Esophagus muscularis mucosa (tissue), 4 donors: ENCODE measurements around the gene MEGF6. TPM values are rescaled to one million over a fixed set of nuclear protein-coding genes. Genes with fewer than 3 reads are reported as not detected.

Experiments
- DNase-seq: peaks from one replicate; pipeline ENCODE4 v3.0.0-alpha.2; 2017; ENCODE audit errors: extremely low spot score
- H3K27ac ChIP-seq, 4 donors: fragments of 200-600 bp; sonication (generic); replicated peaks in 1 of 4; 1 replicate in 3 of 4; 2 replicates in 1 of 4; pipeline ENCODE4 v1.5.1; 2016 to 2019; ENCODE audit warnings: mild to moderate bottlenecking in 1 of 4
- H3K27me3 ChIP-seq, 4 donors: fragments of 200-600 bp; sonication (generic); one replicate each; pipeline versions ENCODE4 v1.5.1 to v1.6.0; 2016 to 2019
- H3K36me3 ChIP-seq, 4 donors: fragments of 200-600 bp; sonication (generic); one replicate each; pipeline ENCODE4 v1.5.1; 2016 to 2019
- H3K4me1 ChIP-seq, 4 donors: fragments of 200-600 bp; sonication (generic); one replicate each; pipeline ENCODE4 v1.5.1; 2016 to 2019
- H3K4me3 ChIP-seq, 4 donors: fragments of 200-600 bp; sonication (generic); 1 replicate in 2 of 4; 2 replicates in 2 of 4; pipeline ENCODE4 v1.5.1; 2016 to 2019; ENCODE audit warnings: mild to moderate bottlenecking in 4 of 4, moderate library complexity in 1 of 4
- H3K9me3 ChIP-seq, 4 donors: fragments of 200-600 bp; sonication (generic); 1 replicate in 3 of 4; 2 replicates in 1 of 4; pipeline ENCODE4 v1.5.1; 2016 to 2019
- EP300 ChIP-seq: sonication (generic); formaldehyde crosslinking; IDR thresholded peaks from one replicate; pipeline ENCODE4 v1.6.1; 2017; ENCODE audit warnings: antibody characterized with exemption
- POLR2A ChIP-seq: fragments of 450-650 bp; IDR thresholded peaks from one replicate; pipeline ENCODE4 v1.6.1; 2017; ENCODE audit warnings: antibody characterized with exemption, moderate library complexity, mild to moderate bottlenecking, low read depth
- POLR2AphosphoS5 ChIP-seq, 2 donors: sonication (generic); formaldehyde crosslinking; IDR thresholded peaks; one replicate each; pipeline ENCODE4 v1.6.1; 2017; ENCODE audit warnings: antibody characterized with exemption in 2 of 2
- WGBS: methylation state at CpG from one replicate; pipeline ENCODE4 v1.1.5; 2018; 5-methylcytosine and 5-hydroxymethylcytosine counted together
- intact Hi-C: fragments of 100-400 bp; cut with DNase I; formaldehyde crosslinking; loops from one replicate; pipeline ENCODE4 v1.15.1; 2023
- total RNA-seq, 4 donors: library from RNA; depleted of rRNA; stranded (reverse); fragments of >200 nt; gene quantifications; one replicate each; pipeline versions ENCODE4 v1.1.0 to v1.2.1, GENCODE V29; 2016
- TF ChIP-seq, protein P1 (sequence below), 3 experiments: fragments of 200-600 bp in 2 of 3; fragments of 450-650 bp in 1 of 3; sonication (generic) in 2 of 3; IDR thresholded peaks; one replicate each; pipeline ENCODE4 v1.5.1; 2017 to 2019; ENCODE audit warnings: antibody characterized with exemption in 3 of 3, mild to moderate bottlenecking in 2 of 3, moderate library complexity in 1 of 3

MEGF6 gene
- total RNA-seq, 4 donors from 2014 or later: 9.3 to 18.1 (median 12.7) TPM

DNA sequence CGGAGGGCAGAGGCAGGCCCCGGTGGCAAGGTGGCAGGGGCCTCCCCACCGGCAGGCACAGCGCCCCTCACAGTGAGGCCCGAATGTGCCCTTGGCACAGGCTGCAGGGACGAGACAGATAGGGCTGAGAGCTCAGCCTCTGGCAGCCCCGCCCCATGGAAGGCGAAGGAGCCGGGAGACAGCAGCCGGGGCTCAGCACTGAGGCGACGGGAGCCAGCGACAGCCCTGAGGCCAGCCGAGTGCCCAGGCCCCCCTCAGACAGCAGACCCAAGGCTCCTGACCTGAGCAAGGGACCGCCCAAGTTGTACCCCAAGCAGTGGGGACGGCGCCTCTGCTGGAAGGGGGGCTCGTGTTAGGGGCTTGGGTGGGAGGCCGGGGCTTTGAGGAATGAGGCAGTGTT, 113.8 kb downstream of the MEGF6 start:
- no peak overlapping the region for H3K27ac ChIP-seq
- intact Hi-C loops: no loop called here
- TF ChIP-seq POLR2A (no peak), POLR2AphosphoS5 (IDR thresholded peaks at IDR 0.05) (no peak), EP300 (no peak)
- TF ChIP-seq, protein P1, sequence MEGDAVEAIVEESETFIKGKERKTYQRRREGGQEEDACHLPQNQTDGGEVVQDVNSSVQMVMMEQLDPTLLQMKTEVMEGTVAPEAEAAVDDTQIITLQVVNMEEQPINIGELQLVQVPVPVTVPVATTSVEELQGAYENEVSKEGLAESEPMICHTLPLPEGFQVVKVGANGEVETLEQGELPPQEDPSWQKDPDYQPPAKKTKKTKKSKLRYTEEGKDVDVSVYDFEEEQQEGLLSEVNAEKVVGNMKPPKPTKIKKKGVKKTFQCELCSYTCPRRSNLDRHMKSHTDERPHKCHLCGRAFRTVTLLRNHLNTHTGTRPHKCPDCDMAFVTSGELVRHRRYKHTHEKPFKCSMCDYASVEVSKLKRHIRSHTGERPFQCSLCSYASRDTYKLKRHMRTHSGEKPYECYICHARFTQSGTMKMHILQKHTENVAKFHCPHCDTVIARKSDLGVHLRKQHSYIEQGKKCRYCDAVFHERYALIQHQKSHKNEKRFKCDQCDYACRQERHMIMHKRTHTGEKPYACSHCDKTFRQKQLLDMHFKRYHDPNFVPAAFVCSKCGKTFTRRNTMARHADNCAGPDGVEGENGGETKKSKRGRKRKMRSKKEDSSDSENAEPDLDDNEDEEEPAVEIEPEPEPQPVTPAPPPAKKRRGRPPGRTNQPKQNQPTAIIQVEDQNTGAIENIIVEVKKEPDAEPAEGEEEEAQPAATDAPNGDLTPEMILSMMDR (IDR thresholded peaks at IDR 0.05): no peak
- no CpG with 5 or more reads among the region's 19 CpGs for WGBS
- no peak for DNase-seq
- H3K4me3 ChIP-seq: no peak overlapping the region
- H3K9me3 ChIP-seq: no peaks in the 10 kb centered on the region
- H3K4me1 ChIP-seq: no peaks in the 10 kb centered on the region
- H3K27me3 ChIP-seq: no peaks in the 10 kb centered on the region
- peaks cover 0 to 31% (median 0%) of the 10 kb centered on the region in 4 donors for H3K36me3 ChIP-seq

DNA sequence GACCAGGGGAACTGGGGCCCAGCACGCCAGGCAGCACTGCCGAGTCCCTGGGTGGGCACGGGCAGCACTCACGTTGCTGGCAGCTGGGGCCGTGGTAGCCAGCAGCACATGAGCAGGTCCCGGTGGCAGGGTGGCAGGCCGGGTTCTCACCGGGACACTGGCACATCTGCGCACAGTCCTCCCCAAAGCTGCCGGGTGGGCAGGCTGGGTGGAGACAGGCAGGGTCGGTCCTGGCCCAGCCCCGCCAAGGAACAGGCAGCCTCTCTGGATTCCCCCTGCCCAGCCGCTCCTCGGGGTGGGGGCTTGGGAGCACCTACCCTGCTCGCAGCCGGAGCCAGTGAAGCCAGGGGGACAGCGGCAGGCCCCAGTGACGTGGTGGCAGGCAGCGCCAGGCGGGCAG, 114.4 kb downstream of the MEGF6 start:
- intact Hi-C loops: no loop called here
- WGBS: 95% methylated on average over 9 of the region's 20 CpGs

DNA sequence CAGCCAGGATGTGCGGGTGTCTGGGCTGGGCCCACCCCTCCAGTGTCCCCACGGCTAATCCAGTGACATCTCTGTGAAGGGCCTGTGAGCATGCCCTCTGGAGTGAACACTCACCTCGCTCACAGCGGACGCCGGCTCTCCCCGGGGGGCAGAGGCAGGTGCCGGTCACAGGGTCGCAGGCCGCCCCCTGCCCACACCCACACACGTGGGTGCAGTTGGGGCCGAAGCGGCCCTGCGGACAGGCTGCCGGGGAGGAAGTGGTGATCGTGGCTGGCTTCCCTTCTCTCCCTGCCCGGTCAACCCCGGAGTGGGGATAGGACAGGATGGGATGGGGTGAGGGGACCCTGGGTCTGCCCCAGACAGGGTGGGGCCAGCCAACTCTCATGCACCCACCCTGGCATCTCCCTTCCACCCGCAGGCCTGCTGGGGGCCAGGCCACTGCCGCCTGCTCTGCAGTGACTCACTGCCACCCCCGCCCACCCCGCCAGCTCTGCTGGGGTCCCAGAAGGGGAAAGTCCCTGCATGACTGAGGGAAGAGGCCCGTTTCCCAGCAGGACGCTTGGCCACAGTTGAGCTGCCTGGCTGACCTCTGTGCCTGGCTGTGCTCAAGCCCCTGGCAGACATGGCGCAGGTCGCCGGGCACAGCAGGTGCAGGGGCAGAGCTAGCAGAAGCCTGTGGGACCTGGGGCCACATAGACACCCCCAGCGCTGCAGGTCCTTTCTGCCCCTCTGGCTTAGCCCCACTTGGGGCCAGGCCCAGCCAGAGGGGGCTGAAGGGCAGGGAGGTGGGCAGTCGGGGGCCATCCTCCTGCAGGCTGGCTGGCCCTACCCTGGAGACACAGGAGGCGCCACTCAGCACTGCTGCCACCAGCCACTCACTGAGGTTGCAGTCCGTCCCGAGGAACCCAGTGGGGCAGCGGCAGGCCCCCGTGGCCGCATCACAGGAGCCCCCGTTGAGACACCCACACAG, 115.2 kb downstream of the MEGF6 start:
- intact Hi-C loops: no loop called here
- WGBS: 88% methylated on average over 3 of the region's 36 CpGs
- peaks cover 0 to 31% (median 0%) of the 10 kb centered on the region in 4 donors for H3K36me3 ChIP-seq
- H3K9me3 ChIP-seq: no peaks in the 10 kb centered on the region
- H3K27me3 ChIP-seq: peaks cover 0 to 10% (median 0%) of the 10 kb centered on the region in 4 donors
- TF ChIP-seq POLR2A: no peak
- no peak for TF ChIP-seq EP300
- TF ChIP-seq, protein P1 (IDR thresholded peaks at IDR 0.05): no peak
- no peak for TF ChIP-seq POLR2AphosphoS5 (IDR thresholded peaks at IDR 0.05)
- no peak overlapping the region for H3K27ac ChIP-seq
- no peak for DNase-seq
- no peak overlapping the region for H3K4me3 ChIP-seq
- H3K4me1 ChIP-seq: peaks cover 0 to 9% (median 7%) of the 10 kb centered on the region in 4 donors

More for the DNA sequence above, 114.4 kb downstream of the MEGF6 start:
- DNase-seq: no peak
- no peak overlapping the region for H3K27ac ChIP-seq
- H3K4me3 ChIP-seq: no peak overlapping the region
- H3K4me1 ChIP-seq: peaks cover 0 to under 1% (median 0%) of the 10 kb centered on the region in 4 donors
- peaks cover 0 to 3% (median 0%) of the 10 kb centered on the region in 4 donors for H3K27me3 ChIP-seq
- H3K36me3 ChIP-seq: peaks cover 0 to 31% (median 0%) of the 10 kb centered on the region in 4 donors
- no peak for TF ChIP-seq POLR2A
- TF ChIP-seq, protein P1 (IDR thresholded peaks at IDR 0.05): no peak
- no peaks in the 10 kb centered on the region for H3K9me3 ChIP-seq

DNA sequence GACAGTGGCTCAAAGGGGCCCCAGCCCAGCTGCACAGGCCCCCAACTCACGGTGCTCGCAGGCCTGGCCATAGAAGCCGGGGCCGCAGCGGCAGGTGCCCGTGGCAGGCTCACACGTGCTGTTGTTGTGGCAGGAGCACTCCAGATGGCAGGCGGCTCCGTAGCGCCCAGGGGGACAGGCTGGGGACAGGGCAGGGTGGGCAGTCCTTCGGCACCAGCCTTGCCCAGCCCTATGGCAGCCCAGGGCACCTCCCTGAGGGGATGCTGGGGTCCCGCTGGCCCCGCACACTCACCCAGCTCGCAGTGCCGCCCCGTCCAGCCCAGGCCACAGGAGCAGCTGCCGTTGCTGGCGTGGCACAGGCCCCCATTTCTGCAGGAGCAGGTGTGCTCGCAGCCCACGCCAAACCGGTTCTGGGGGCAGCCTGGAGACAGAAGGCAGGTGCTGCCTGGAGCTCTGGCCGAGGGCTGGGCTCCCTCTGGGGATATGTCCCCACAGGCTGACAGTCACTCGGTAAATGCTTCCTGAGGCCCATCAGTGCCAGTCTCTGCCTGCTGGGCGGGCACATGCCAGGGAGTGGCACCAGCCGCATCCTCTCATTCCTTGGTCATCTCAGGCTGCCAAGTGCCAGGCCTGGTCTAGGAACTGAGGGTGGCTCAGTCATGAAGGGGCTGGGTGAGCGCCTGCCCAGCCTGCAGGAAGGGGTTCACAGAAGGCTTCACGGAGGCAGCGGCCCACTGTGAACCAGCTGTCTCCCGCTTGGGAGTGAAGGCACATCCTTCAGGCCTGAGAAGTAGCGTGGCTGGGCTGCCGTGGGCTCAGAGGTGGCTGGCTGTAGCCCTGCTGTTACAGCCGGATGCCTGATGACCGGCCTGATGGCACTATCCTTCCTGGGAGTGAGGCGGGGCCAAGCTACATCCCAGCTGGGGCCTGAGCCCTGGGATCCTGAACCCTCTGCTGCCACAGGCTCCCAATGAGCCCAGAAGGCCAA, 116.7 kb downstream of the MEGF6 start:
- peaks cover 0 to 24% (median 0%) of the 10 kb centered on the region in 4 donors for H3K27me3 ChIP-seq
- H3K9me3 ChIP-seq: no peaks in the 10 kb centered on the region
- 92% methylated on average over 9 of the region's 34 CpGs for WGBS
- DNase-seq: no peak
- H3K4me3 ChIP-seq: no peak overlapping the region
- intact Hi-C loops: no loop called here
- H3K4me1 ChIP-seq: peaks cover 0 to 12% (median 10%) of the 10 kb centered on the region in 4 donors
- peaks cover 0 to 30% (median 3%) of the 10 kb centered on the region in 4 donors for H3K36me3 ChIP-seq
- H3K27ac ChIP-seq: no peak overlapping the region
- no peak for TF ChIP-seq POLR2A
- TF ChIP-seq, protein P1 (IDR thresholded peaks at IDR 0.05): no peak
- TF ChIP-seq POLR2AphosphoS5 (IDR thresholded peaks at IDR 0.05): no peak
- no peak for TF ChIP-seq EP300
